AG10803 (cell line): ENCODE measurements around the gene TIMM21.

Experiments
- DNase-seq: peaks from one replicate; pipeline ENCODE4 v3.0.0; 2010; ENCODE audit warnings: low read depth
- H3K4me3 ChIP-seq: 2 replicates; pipeline ENCODE4 v1.5.1; 2011; ENCODE audit warnings: mild to moderate bottlenecking, low read length, control low read depth
- CTCF ChIP-seq: conservative IDR thresholded peaks from 2 replicates; pipeline ENCODE4 v1.5.1; 2011; ENCODE audit warnings: mild to moderate bottlenecking, low read length, control low read depth, inconsistent platforms

Gene TIMM21

GRCh38 chr18:74147779-74148542 lies at the start of gene TIMM21, which contains the start of gene FBXO15:
TIMM21 (plus strand) TSS chr18:74148523; CDS start chr18:74148809, 286 bp downstream.
FBXO15 (minus strand) TSS chr18:74147834; CDS start chr18:74147785, 49 bp downstream.
- no peak for TF ChIP-seq CTCF
- peak within 1 kb of the TSS; percentile 99 for H3K4me3 ChIP-seq
- peak; percentile 96 for DNase-seq

GRCh38 chr18:74108460-74108859 lies 39.9 kb upstream of the TIMM21 start:
- no peak for DNase-seq
- TF ChIP-seq CTCF: no peak
- H3K4me3 ChIP-seq: no peak overlapping the region

- DNase-seq: no peak
- H3K4me3 ChIP-seq: no peak overlapping the region
- no peak for TF ChIP-seq CTCF
Observed at GRCh38 chr18:74110149-74110548, 38.2 kb upstream of the TIMM21 start.

- no peak for DNase-seq
- no peak overlapping the region for H3K4me3 ChIP-seq
- TF ChIP-seq CTCF: no peak
Observed at GRCh38 chr18:74110976-74111375, 37.3 kb upstream of the TIMM21 start.

GRCh38 chr18:74113711-74114110 lies 34.6 kb upstream of the TIMM21 start:
- H3K4me3 ChIP-seq: no peak overlapping the region
- DNase-seq: peak; percentile 3
- no peak for TF ChIP-seq CTCF

GRCh38 chr18:74114116-74114515 lies 34.2 kb upstream of the TIMM21 start:
- no peak for TF ChIP-seq CTCF
- no peak overlapping the region for H3K4me3 ChIP-seq
- peak; percentile 55 for DNase-seq

- H3K4me3 ChIP-seq: no peak overlapping the region
- peak; percentile 54 for DNase-seq
- TF ChIP-seq CTCF: no peak
Observed at GRCh38 chr18:74115046-74115445, 33.3 kb upstream of the TIMM21 start.
